ENCODE measurements around the gene CFAP97D1. TPM values are rescaled to one million over a fixed set of nuclear protein-coding genes. Genes with fewer than 3 reads are reported as not detected.
"Not testable (repeated sequence)": the region's sequence is repeated elsewhere in the genome, so short reads cannot be mapped to it uniquely, and the experiment has no call there.

Gene CFAP97D1
- total and polyA plus RNA-seq, 10 of the 15 experiments (the other 5 are each of a cell fraction or from before 2014, with no cell fraction given): 0.13 TPM; not detected in 9

DNA sequence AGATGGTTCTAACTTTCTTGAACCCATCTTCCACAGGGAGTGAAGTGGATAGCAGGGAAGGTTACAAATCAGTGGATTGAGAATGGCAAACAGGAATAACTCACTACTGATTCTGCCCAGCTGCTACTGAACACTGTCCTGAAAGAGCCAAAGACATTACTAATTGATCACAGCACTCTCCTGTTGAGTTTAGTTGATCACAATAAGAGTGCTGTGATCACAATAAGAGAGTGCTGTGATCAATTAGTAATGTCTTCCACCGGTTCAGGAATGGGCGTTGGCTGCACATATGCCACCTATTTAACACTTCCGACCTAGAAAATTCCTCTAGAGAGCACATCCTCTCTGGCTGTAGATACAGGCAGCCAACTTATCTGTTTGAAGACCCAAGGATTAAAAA is 11.4 kb downstream of the CFAP97D1 start:
- BruUV-seq (replicated peaks): no TSS peak
- intact Hi-C loops (cut with micrococcal nuclease; ENCODE audit: unreplicated experiment) (no loop called here), in situ Hi-C loops (cut with MboI) (no loop called here)
- ChIA-PET CTCF (no interaction called here), POLR2A (no interaction called here), SMC1A (ENCODE audit: uncharacterized antibody, unreplicated experiment) (no interaction called here), RAD21 (ENCODE audit: unreplicated experiment) (no interaction called here)
- Histone ChIP-seq H3K9me3 (replicated peaks; ENCODE audit: control insufficient read depth, insufficient read depth, low read length) (no peaks in the 10 kb centered on the region), H3K36me3 (ENCODE audit: control insufficient read depth in 2 of 2, insufficient read depth in 2 of 2, low read length in 1 of 2) (no peaks in the 10 kb centered on the region), H2AFZ (ENCODE audit: control insufficient read depth, low read depth, low read length) (no peak overlapping the region), H3K9ac (ENCODE audit: control insufficient read depth, insufficient read depth, low read length) (no peak overlapping the region), H3K27ac (ENCODE audit: control insufficient read depth, insufficient read depth) (no peak overlapping the region), H3K4me3 (no peak overlapping the region), H3K27me3 (replicated peaks in 1 of 2; ENCODE audit: control insufficient read depth in 2 of 2, insufficient read depth in 2 of 2, low read length in 1 of 2) (no peaks in the 10 kb centered on the region), H3K4me2 (ENCODE audit: control insufficient read depth, insufficient read depth) (no peak overlapping the region), H3K4me1 (ENCODE audit: control insufficient read depth, insufficient read depth, low read length) (no peaks in the 10 kb centered on the region), H3K79me2 (ENCODE audit: control insufficient read depth, insufficient read depth, low read length) (no peaks in the 10 kb centered on the region), H4K20me1 (ENCODE audit: control insufficient read depth, insufficient read depth) (no peaks in the 10 kb centered on the region)
- no peak for FAIRE-seq
- WGBS (ENCODE audit: insufficient coverage, insufficient replicate concordance, low lambda C conversion rate, missing lambda C conversion rate): 4% methylated on average over 3 of the region's 3 CpGs
- DNase-seq (ENCODE audit: low read depth, low spot score): no peak
- TF ChIP-seq SRF (IDR thresholded peaks at IDR 0.05; ENCODE audit: low read depth in 2 of 2, low read length in 2 of 2): peak in 1 of 2 experiments; percentile 86; a peak in 2 of 4 replicates
- TF ChIP-seq, protein P1, sequence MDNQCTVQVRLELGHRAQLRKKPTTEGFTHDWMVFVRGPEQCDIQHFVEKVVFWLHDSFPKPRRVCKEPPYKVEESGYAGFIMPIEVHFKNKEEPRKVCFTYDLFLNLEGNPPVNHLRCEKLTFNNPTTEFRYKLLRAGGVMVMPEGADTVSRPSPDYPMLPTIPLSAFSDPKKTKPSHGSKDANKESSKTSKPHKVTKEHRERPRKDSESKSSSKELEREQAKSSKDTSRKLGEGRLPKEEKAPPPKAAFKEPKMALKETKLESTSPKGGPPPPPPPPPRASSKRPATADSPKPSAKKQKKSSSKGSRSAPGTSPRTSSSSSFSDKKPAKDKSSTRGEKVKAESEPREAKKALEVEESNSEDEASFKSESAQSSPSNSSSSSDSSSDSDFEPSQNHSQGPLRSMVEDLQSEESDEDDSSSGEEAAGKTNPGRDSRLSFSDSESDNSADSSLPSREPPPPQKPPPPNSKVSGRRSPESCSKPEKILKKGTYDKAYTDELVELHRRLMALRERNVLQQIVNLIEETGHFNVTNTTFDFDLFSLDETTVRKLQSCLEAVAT (IDR thresholded peaks at IDR 0.05): peak; percentile 99
- TF ChIP-seq NR2C2 (IDR thresholded peaks at IDR 0.05; ENCODE audit: borderline replicate concordance, control insufficient read depth, insufficient read length, low read depth): peak; percentile 64
- TF ChIP-seq, protein P2, sequence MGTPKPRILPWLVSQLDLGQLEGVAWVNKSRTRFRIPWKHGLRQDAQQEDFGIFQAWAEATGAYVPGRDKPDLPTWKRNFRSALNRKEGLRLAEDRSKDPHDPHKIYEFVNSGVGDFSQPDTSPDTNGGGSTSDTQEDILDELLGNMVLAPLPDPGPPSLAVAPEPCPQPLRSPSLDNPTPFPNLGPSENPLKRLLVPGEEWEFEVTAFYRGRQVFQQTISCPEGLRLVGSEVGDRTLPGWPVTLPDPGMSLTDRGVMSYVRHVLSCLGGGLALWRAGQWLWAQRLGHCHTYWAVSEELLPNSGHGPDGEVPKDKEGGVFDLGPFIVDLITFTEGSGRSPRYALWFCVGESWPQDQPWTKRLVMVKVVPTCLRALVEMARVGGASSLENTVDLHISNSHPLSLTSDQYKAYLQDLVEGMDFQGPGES (IDR thresholded peaks at IDR 0.05): no peak
- no peak for TF ChIP-seq NFIC (IDR thresholded peaks at IDR 0.05; ENCODE audit: low read depth, low read length)
- peak; percentile 33; the same call in 1 of the 3 replicates for ATAC-seq

DNA sequence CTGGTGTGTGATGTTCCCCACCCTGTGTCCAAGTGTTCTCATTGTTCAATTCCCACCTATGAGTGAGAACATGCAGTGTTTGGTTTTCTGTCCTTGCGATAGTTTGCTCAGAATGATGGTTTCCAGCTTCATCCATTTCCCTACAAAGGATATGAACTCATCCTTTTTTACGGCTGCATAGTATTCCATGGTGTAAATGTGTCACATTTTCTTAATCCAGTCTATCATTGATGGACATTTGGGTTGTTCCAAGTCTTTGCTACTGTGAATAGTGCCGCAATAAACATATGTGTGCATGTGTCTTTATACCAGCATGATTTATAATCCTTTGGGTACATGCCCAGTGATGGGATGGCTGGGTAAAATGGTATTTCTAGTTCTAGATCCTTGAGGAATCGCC is 12.4 kb downstream of the CFAP97D1 start:
- H3K4me3 ChIP-seq; H3K27ac ChIP-seq (ENCODE audit: control insufficient read depth, insufficient read depth); H3K27me3 ChIP-seq (replicated peaks in 1 of 2; ENCODE audit: control insufficient read depth in 2 of 2, insufficient read depth in 2 of 2, low read length in 1 of 2); H3K36me3 ChIP-seq (ENCODE audit: control insufficient read depth in 2 of 2, insufficient read depth in 2 of 2, low read length in 1 of 2); H3K4me1 ChIP-seq (ENCODE audit: control insufficient read depth, insufficient read depth, low read length); SMC1A ChIA-PET (ENCODE audit: uncharacterized antibody, unreplicated experiment); H3K9me3 ChIP-seq (replicated peaks; ENCODE audit: control insufficient read depth, insufficient read depth, low read length); RAD21 ChIA-PET (ENCODE audit: unreplicated experiment); DNase-seq (ENCODE audit: low read depth, low spot score); ATAC-seq; BruUV-seq (replicated peaks); in situ Hi-C loops (cut with MboI); H3K4me2 ChIP-seq (ENCODE audit: control insufficient read depth, insufficient read depth); intact Hi-C loops (cut with micrococcal nuclease; ENCODE audit: unreplicated experiment); H3K79me2 ChIP-seq (ENCODE audit: control insufficient read depth, insufficient read depth, low read length); H4K20me1 ChIP-seq (ENCODE audit: control insufficient read depth, insufficient read depth); POLR2A ChIA-PET; H2AFZ ChIP-seq (ENCODE audit: control insufficient read depth, low read depth, low read length); H3K9ac ChIP-seq (ENCODE audit: control insufficient read depth, insufficient read depth, low read length); FAIRE-seq: not testable (repeated sequence)
- CTCF ChIA-PET: interaction anchor here (0.6 kb wide), 1 partner anchor 54 kb away, joined by 3 read pairs; the partner anchor contains the start of gene CD300LG
- 11% methylated on average over 4 of the region's 4 CpGs for WGBS (ENCODE audit: insufficient coverage, insufficient replicate concordance, low lambda C conversion rate, missing lambda C conversion rate)

DNA sequence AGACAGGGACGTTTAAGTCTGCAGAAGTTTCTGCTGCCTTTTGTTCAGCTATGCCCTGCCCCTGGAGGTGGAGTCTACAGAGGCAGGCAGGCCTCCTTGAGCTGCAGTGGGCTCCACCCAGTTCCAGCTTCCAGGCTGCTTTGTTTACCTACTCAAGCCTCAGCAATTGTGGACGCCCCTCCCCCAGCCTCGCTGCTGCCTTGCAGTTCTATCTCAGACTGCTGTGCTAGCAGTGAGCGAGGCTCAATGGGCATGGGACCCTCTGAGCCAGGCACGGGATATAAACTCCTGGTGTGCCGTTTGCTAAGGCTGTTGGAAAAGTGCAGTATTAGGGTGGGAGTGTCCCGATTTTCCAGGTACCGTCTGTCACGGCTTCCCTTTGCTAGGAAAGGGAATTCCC is 17.8 kb downstream of the CFAP97D1 start:
- in situ Hi-C loops (cut with MboI); H3K79me2 ChIP-seq (ENCODE audit: control insufficient read depth, insufficient read depth, low read length); FAIRE-seq; BruUV-seq (replicated peaks); intact Hi-C loops (cut with micrococcal nuclease; ENCODE audit: unreplicated experiment); H3K4me1 ChIP-seq (ENCODE audit: control insufficient read depth, insufficient read depth, low read length); H3K4me3 ChIP-seq; H3K27ac ChIP-seq (ENCODE audit: control insufficient read depth, insufficient read depth); POLR2A ChIA-PET; H3K9me3 ChIP-seq (replicated peaks; ENCODE audit: control insufficient read depth, insufficient read depth, low read length); RAD21 ChIA-PET (ENCODE audit: unreplicated experiment); H2AFZ ChIP-seq (ENCODE audit: control insufficient read depth, low read depth, low read length); ATAC-seq; H3K27me3 ChIP-seq (replicated peaks in 1 of 2; ENCODE audit: control insufficient read depth in 2 of 2, insufficient read depth in 2 of 2, low read length in 1 of 2); H3K4me2 ChIP-seq (ENCODE audit: control insufficient read depth, insufficient read depth); H3K9ac ChIP-seq (ENCODE audit: control insufficient read depth, insufficient read depth, low read length); H3K36me3 ChIP-seq (ENCODE audit: control insufficient read depth in 2 of 2, insufficient read depth in 2 of 2, low read length in 1 of 2); CTCF ChIA-PET; DNase-seq (ENCODE audit: low read depth, low spot score); SMC1A ChIA-PET (ENCODE audit: uncharacterized antibody, unreplicated experiment); H4K20me1 ChIP-seq (ENCODE audit: control insufficient read depth, insufficient read depth): not testable (repeated sequence)
- 12% methylated on average over 9 of the region's 9 CpGs for WGBS (ENCODE audit: insufficient coverage, insufficient replicate concordance, low lambda C conversion rate, missing lambda C conversion rate)

Data from GM12878 (cell line).